GM19240 (cell line): ENCODE measurements around the gene INO80C.

ENCODE experiments used
- DNase-seq: peaks from one replicate; pipeline ENCODE4 v3.0.0; 2011; ENCODE audit warnings: low spot score; ENCODE audit not compliant: insufficient read length

Gene INO80C

DNA sequence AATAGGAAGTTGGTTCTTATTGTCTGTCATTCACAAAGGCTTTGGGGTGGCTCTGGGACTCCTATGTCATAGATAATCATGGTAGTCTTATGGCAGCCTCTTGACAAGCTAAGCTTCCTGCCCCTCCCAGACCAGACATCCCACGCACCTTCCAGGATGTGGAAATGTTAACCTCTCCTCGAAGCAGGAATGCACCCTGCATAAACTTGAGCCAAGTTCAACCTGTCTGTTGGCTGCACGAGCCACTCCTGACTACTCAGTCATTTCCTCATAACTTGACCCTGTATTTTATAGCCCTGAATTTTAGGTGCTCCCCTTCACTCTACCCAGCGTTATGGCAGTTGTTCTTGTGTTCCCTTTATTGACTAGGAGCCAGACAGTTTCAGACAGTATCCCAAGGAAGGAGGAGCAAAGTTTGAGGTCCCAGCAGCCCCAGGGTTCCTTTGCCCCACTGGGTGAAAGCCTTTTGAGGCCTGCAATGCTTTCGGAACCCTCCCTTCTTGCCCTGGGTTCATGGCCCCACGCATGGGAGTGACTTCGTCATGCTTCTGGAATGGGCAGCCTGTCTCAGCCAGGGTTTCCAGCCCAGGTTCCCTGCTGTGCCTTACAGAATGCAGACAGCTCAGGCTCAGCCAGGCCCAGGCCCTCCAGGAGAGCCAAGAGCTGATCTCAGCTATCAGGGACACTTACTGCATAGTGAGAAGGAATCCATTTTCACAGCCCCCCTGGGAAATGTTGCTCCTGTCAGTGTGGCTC is 15.6 kb upstream of the INO80C start:
- DNase-seq: no peak

DNA sequence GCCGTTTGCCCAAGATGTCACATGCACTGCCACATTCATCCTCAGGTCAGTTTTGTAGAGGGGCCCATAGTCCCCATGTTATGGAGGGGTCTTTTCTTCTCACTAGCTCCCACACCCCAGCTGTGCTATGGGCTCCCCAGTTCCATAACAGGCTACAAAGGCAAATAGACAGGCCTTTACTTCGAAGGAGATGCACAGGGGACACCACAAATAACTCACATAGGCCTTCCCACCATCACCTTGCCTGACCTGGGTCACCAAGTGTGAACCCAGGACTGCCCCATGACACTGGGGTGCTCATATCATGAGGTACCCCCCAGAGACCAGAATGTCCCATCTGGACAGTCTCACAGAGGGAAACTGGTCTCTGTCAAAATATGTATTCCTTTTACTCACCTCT is 15.0 kb upstream of the INO80C start:
- DNase-seq: no peak

DNA sequence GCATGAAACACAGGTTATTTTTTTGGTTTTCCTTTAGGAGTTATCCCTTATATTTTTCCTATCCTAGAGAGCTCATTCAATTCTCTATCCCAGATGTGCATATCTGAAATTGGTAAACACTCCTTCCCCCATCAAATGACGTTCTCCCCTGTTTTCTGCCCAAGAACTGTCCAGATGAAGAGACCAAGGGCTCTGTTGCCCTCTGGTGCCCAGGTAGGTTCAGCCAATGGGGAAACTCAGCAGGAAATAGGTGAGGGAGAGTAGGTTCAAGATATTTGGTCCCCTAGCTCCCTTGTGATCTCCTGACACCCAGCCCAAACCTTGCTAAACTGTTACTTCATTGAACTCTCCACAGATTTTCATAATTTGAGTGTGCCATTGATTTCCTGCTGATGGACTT is 14.1 kb upstream of the INO80C start:
- DNase-seq: no peak

DNA sequence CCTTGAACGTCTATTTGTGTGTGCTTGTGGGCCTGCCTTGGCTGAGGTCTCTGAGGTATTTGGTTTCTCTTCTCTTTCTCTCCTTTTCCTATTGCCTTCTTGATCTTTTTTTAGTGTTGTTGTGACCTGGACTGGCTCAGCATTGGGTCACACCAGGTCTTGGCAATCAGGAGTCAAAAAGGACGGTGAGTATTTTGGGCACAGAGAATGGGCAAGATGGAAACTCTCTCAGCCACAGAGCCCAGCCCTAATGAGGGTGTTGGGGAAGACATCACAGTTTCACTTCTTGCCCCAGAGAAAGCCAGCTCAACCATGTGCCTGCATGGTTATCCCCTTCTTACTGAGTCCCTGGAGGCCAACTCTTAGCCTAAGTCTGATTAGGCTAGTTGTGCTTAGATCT is 13.7 kb upstream of the INO80C start:
- no peak for DNase-seq

DNA sequence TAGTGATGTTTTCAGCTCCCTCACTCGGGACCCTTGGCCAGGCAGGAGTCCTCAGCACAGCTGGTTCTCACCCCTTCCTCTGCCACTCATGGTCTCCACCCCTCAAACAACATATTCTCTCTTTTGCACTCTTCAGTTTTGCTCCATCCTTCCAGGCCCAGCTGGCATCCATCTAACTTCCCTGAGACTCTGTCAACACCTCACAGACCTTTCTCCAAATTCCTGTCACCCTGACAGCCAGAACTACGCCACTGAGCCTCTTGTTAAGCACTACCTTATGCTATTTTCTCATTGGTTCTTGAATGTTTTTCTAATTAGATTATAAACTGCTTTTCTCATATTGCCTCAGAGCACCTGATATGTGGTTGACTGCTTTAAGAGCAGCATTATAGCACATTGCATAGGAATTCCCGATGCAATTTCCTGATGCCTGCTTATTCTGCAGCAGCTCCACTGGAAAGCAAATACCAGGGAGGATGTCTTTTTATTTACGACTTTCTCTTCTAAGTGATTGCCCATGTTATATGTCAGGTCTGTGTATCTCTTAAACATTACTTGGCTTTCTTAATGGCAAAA is 12.4 kb upstream of the INO80C start:
- no peak for DNase-seq

DNA sequence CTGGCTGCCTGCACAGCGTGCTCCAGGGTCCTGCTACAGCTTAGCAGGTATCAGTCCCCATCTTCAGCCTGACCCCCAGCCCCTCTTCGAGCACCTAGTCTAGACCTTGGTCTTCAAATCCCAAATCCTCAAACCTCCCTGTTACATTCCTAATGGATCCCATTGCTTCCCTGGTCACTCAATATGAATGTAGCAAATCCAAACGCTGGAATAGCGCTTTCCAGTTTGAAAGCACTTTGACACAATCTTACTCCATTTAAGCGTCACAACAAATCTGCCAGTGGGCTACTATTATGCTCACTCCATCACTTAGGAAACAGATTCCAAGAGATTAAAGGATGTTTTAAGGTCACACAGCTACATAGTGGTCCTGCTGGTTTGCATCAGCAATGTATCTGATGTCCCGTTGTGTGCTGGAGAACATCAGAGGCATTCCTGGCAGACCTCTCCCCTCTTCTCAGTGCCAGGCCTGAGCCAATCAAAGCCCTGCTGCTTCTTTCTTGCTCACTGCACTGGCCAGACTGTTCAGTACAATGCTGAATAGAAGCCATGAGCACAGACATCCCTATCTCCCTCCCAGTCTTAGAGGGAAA is 11.1 kb upstream of the INO80C start:
- DNase-seq: no peak

DNA sequence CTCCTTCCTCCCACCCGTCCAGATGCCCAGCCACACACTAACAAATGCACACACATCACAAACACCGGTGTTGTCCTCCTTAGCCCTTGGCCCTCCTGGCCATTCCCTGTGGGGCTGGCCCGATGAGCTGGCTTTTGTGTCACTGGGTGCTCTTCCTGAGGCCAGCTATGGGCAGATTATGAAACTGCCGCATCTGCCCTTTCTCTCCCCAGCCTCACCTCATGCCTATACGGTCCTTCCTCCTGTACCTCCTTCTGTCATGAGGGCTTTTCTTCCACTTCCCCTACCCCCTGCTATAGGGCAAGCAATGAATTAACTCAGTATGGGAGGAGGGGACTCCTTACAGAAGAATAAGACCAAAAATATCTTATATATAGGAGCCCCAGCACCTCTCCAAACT is 10.3 kb upstream of the INO80C start:
- no peak for DNase-seq

DNA sequence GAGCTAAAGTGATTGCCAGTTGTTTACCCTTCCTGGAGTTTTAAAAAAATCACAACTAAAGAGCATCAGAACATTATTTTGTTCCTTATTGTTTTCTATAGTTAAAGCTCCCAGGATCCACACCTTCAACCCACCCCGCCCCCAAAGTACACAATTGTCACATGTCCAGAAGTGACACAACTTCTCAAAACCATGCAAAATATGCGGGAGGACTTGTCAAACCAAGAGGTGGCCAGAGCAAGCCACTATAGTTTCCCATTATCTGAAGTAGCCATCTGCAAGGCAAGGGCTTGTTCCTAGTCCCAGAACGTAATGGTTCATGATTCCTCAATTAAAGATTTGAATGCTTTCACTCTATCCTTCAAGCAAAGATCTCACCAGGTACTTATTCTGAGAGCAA is 9.9 kb upstream of the INO80C start:
- DNase-seq: no peak

DNA sequence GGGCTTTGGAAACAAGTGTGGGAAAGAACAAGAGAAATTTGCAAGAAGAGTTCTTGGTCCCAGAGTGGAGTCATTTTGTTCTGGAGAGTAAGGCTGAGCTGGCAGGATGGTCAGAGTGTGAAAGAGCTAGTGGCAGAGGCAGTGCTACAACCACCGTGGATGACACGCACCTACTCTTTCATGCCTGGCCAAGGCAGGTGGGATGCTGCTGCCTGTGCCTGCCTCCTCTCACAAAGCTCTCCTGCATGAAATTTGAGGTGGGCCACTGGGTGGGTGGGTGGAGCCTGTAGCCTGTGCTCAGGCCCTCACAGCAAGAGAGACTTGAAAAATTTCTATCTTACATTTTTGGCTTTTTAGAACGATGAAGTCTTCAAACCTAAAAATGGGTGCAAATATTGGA is 9.4 kb upstream of the INO80C start:
- no peak for DNase-seq

DNA sequence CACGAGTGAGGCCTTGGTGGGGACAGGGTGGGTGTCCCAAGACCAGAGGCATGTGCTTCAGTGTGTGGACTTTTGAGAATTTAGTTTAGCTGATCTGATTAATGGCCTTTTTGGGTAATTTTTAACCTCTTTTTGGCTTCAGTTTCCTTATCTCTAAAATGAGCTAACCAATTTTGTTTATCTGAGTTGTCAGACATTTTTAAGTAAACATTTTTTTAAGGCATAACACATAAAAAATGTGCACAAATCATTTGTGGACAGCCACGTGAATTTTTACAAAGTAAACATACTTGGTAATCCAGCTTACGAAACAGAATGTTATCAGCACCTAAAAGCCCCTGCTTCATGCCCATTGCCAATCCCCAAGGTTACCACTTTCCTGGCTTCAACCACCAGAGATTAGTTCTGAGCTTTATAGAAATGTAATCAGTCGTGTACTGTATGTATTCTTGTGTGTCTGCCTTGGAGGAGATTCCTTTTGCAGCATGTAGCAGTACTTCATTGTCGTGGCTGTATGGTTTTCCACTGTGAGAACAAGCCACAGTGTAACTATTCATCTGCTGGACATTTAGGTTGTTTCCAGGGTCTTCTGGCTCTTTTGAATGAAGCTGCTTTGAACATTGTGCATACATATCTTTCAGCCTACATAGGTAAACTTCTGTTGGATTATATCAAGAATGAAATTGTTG is 8.4 kb upstream of the INO80C start:
- DNase-seq: no peak

DNA sequence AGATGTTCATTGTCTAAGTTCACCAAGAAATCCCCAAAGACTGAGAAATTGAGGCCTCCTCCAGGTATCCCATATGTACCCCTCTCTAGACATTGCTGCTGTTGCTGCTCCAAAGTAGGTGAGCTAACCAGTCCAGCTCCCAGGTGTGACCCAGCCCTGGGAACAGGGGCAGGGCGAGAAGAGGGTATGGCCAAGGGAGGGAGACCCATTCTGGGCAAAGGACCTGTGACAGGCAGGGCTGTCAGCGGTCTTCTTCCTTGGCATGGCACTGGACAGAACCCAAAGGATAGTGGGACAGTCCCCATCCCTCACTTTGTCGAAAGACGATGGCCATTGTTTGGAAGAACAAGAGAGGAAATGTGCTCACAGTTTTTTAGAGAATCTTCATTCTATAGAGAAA is 7.2 kb upstream of the INO80C start:
- no peak for DNase-seq

DNA sequence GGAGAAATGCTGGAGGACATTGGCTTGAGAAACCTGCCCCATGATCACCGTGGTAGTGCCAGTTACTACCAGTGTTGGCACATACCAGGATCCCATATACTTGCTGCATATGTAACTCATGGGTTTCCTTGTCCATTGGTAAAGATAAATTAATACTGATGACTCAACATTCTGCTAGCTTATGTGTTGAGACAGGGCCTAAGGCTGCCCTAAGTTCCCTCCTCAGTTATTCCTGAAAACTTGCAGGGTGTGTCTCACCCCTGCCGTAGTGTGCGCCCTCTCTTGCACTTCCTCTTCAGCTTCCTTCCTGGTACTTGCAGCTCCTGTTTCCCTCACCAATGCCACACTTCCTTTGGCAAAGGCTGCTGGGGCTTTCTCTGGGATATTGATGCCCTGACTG is 4.3 kb upstream of the INO80C start:
- DNase-seq: no peak

DNA sequence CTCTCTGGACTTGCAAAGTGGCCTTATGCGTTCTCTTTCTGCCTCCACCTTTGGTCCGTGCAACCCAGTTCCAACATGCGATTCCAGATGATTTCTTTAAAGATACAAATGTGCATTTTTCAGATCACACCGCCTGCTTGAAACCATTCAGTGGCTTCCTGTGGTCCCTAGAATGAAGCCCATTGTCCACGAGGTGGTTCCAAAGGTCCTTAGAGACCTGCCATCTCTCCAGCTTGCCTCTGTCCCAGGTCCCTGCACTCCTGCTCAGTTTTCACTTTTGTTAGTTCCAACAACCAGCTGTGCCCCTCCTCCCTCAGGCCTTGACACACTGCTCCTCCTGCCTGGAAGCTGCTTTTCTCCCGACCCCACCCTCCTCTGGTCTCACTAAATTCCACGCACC is 3.6 kb upstream of the INO80C start:
- no peak for DNase-seq

DNA sequence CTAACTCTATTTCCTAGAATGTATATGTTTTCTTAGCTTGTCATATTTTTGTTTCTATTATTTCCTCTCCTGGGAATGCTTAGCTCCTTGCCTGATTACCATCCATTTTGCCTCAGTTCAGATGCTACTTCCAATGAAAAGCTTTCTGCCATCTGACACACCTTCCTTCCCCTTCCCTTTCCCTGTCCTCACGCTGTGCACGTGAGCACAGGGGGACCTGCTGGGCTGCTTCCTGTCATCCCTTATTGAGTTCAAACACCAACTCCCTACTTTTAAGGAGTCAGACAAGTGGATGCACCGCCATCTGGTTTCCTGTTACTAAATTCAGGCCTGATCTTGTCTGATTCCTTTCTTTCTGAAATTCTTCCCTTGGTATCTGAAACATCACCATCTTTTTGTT is 2.4 kb upstream of the INO80C start:
- DNase-seq: no peak

DNA sequence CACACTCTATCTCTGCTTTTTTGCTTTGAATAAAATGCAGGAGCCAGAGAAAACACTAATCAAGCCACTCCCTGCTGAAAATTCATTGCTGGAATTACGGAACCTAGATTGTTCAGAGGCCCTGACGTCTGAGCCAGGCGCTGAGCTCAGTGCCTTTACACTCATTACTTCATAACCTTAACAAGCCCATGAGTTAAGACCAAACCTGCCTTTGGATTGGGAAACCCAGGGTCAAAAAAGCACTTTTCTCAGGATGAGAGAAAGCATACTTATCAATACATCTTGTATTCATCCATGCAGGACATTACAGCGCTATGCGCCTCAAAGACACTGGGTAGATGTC is 762 bp downstream of the INO80C start:
- DNase-seq: no peak

DNA sequence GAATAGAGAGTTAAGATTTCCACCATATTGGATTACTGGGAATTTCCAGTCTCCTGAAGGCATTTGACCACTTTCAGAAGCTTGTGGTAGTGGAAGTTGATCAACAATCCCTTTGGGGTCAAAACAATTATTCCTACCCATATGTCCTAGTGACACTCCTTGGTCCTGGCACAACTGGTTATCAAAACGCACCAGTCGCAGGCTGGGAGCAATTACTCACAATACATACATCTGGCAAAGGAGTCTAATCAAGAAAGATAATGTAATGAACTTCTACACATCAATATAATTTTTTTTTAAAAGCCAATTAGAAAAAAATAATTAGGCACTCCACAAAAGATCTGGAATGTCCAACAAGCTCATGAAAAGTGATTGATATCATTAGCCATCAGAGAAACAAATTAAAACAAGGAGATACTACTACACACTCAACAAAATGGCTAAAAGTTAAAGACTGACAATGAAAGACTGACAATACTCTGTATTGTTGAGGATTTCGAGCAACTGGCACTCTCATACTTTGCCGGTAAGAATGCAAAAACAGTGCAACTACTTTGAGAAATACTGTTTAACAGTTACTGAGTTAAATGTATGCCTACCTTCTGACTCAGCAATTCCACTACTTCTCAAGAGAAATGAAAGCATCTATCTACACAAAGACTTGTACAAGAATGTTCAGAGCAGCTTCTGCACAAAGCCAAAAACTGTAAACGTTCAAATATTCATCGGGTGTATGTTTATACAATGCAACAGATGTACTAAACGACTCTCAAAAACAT is 2.0 kb downstream of the INO80C start:
- no peak for DNase-seq

DNA sequence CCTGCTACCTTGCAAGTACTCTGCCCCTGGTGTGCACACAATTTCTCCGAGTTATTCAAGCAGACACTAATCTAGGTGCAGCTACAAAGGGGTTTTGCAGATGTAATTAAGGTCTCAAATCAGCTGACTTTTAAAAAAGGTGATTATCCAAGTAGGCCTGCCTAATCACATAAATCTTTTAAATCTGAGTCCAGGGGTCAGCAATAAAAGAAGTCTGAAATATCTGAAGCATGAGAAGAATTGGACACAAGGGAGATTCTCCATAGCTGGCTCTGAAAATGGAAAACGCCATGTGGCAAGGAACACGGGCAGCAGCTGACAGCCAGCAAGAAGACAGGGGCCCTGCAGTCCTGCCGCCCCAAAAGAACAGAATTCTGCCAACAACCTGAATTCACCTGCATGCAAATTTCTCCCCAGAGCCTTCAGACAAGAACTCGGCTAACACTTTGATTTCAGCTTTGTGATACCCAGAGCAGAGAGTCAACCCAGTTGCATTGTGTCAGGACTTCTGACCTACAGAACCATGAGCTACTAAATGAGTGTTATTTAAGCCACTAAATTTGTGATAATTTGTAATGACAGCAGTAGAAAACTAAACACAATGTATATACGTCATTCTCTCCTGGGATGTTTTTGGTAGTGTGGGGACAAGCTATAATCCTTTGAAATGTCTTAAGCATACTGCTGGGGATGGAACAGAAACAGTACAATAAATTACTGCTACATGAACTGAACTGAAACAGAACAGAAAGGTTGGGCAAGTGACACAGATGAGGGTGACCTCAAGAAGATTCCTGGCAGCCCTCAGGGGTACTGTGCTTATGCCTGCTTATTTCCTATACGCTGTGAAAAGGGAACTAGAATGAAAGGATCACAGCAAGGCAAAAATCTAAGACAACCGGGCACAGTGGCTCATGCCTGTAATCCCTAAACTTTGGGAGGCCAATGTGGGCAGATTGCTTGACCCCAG is 3.2 kb downstream of the INO80C start:
- no peak for DNase-seq

DNA sequence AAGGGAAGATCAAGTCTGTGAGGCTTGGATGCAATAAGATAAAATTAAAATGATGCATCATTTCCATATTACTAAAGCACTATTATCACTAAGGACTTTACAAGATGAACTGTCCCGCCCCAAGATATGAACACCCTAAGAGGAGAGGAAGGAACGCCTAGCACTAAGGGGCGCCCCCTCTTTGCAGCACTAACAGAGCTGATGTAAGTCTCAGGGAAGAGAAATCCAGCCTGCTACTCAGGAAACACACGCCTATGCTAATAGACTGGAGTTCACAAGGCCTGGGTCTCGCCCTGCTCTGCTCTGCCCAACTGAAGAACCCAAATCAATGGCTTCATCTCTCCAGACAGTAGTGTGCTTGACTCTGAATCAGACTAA is 6.1 kb downstream of the INO80C start:
- no peak for DNase-seq

DNA sequence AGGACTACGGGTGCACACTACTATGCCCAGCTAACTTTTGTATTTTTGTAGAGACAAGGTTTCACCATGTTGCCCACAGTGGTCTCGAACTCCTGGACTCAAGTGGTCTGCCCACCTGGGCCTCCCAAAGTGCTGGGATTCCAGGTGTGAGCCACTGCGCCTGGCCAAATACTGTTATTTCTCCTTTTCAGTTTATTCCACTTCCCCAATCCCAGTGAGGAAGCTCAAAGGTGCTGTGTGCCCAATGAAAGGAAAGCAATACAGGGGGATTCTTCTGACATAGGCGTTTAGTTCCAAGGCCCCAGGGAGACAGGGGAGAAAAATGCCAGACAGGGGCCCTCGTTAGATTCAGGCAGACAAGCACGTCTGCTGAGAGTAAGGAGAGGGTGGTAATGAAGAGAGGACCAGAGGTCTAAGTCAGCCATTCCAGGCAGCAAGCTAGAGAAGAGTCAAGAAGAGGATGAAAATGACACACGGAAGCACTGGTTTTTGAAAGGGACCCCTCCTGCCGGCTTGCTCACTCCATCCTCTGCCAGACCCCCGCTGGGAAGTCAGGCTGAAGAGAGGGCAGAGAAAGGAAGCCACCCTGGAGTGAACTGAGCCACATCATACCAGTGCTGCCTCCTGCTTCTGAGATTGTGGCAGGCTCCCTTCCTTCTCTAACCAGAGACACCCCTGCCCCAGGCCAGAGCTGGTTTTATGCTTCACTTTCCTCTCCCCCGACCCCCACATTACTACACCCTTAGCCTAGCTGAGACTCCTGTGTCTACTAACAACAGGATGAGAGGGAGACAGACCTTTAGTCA is 6.7 kb downstream of the INO80C start:
- no peak for DNase-seq

DNA sequence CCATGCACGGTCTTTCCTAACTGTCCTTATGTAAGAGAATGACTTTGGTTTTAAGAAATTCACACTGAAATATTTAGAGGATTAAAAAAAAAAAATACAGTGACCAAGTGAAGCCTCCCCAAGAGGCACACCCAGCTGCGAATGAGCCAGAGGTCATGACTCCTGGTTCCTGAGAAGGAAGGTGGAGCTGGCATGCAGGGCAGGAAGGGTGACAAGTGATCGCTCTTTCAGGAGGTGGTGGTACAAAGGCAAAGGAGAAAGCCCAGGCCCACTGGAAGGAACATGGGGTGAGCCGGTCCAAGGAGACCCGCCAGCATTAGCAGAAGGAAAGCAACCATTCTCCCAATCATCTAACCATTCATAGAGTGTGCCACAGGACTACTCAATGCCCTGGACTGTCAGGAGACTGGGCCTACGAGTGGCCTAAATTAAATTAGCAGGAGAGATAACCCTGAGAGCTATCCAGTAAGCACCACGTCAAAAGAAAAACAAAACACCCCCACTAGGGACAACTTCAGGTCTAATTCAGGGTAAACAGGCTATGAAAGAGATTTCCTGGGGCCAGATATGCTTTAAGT is 7.8 kb downstream of the INO80C start:
- no peak for DNase-seq
